ENCODE results near the gene NOS1AP.
"Not testable (repeated sequence)": the region's sequence is repeated elsewhere in the genome, so short reads cannot be mapped to it uniquely, and the experiment has no call there.

The NOS1AP gene

DNA sequence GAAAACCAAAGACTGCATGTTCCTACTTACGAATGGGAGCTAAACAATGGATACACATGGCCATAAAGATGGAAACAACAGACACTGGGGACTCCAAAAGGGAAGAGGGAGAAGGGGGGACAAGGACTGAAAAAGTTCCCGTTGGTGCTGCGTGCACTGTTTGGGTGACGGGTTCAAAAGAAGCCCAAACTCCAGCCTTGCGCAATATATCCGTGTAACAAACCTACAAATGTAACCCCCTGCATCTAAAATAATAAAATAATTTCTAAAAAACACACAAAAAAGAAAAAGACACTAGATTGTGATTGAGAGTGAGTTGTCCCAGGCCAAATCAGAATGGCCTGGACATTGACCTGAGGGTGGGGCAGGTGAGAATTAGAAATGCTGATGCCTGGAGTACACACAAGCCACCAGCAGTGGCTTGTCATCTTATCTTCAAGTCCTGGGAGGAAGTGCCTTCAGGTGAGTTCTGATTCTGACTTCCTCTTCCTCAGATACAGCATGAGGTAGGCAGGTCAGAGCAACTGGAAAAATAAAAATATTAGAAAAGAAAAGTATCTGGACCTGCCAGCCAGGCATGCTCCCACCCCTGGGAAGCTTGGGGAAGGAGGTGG lies 252.4 kb downstream of the NOS1AP start:
- in situ Hi-C loops (cut with MboI; ENCODE audit: low sequenced_read_pairs) = no loop called here

- in situ Hi-C loops (cut with MboI; ENCODE audit: low sequenced_read_pairs) = no loop called here
Observed at GRCh38 chr1:162323023-162323422, 253.5 kb downstream of the NOS1AP start.

DNA sequence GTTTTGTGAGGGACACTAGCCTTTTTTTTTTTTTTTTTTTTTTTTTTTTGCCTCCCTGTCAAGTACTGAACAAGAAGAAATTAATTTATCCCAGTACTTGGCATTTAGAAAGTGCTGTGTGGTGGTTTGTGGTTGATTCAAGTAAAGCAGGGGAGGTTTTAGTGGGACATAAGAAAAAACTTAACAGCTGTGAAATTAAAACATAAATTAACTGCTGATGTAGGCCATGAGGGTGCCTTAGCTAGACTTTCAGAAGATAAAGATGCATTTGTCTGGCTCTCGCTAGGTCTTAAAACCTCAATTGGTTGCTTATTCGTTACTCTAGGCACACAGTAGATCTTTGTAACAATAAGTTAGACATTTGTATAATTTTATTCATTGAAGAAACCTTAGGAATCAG lies 254.9 kb downstream of the NOS1AP start:
- in situ Hi-C loops (cut with MboI; ENCODE audit: low sequenced_read_pairs) = no loop called here

DNA sequence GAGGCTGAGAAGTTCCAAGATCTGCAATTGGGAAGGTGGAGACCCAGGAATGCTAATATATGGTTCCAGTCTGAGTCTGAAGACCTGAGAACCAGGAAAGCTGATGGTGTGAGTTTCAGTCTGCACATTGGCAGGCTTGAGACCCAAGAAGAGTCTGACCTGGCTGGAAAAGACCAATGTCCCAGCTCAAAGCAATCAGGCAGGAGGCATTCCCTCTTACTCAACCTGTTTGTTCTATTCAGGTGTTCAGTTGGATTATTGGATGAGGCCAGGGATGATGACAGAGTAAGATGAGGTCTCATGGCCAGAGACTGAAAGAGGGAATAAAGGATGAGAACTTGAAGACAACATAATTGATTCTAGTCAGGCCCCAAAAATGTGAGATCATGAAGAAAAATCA lies 257.1 kb downstream of the NOS1AP start:
- in situ Hi-C loops (cut with MboI; ENCODE audit: low sequenced_read_pairs) = no loop called here

- in situ Hi-C loops (cut with MboI; ENCODE audit: low sequenced_read_pairs) = no loop called here
Observed at GRCh38 chr1:162327144-162327787, 257.8 kb downstream of the NOS1AP start.

DNA sequence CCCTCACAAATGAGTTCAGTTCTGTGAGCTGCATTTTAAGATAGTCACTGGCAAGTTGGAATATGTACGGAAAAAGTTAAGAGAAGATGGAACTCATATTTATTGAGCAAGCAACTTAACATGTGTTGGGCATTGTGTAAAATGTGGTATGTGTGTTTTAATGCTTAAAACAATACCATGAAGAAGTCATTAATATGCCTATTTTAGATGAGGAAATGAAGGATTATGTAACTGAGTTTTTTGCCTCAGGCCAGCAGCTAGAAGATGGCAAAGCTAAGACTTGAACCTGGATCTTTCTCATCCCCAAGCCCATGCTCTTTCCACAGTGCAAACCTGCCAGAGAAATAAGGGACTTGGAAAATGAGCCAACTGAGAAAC lies 258.3 kb downstream of the NOS1AP start:
- in situ Hi-C loops (cut with MboI; ENCODE audit: low sequenced_read_pairs) = no loop called here

DNA sequence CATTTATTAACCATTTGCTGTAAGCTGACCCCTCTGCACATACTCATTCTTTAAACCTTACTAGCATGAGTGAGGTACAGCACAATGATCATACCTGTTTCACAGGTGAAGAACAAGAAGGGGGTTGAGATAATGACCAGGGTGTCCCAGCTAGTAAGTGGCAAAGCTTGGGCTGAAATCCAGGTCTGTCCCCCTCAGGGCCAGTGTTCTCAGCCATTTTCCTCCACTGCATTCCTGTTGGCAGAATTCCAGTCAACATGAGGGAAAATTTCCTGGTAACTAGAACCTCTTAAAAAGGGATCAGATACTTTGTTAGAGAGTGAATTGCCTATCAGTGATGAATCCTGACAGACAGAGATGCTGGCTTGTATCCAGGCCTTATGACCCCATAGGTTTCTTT lies 259.0 kb downstream of the NOS1AP start:
- in situ Hi-C loops (cut with MboI; ENCODE audit: low sequenced_read_pairs) = no loop called here

- in situ Hi-C loops (cut with MboI; ENCODE audit: low sequenced_read_pairs) = no loop called here
Observed at GRCh38 chr1:162329826-162330225, 260.3 kb downstream of the NOS1AP start.

- in situ Hi-C loops (cut with MboI; ENCODE audit: low sequenced_read_pairs) = no loop called here
Observed at GRCh38 chr1:162333991-162334390, 264.5 kb downstream of the NOS1AP start.

DNA sequence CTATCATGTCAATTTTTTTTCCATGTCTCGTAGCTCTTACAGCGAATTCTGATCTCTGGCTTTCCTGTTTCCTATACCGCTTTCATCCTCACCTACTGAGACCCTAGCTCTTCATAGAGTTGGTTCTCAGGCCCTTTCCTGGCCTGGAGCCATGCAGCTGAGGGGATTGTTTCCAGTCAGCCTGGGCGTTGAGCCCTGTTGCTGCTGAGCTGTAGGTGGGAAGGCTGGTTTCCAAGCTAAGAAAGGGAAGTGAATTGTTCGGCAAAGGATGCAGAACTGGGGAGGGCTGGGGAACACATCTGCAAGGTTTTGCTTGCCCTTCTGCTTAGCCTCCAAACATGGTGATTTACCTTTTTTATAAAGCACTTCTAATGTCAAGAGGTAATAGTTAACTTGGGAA lies 265.6 kb downstream of the NOS1AP start:
- in situ Hi-C loops (cut with MboI; ENCODE audit: low sequenced_read_pairs) = no loop called here

DNA sequence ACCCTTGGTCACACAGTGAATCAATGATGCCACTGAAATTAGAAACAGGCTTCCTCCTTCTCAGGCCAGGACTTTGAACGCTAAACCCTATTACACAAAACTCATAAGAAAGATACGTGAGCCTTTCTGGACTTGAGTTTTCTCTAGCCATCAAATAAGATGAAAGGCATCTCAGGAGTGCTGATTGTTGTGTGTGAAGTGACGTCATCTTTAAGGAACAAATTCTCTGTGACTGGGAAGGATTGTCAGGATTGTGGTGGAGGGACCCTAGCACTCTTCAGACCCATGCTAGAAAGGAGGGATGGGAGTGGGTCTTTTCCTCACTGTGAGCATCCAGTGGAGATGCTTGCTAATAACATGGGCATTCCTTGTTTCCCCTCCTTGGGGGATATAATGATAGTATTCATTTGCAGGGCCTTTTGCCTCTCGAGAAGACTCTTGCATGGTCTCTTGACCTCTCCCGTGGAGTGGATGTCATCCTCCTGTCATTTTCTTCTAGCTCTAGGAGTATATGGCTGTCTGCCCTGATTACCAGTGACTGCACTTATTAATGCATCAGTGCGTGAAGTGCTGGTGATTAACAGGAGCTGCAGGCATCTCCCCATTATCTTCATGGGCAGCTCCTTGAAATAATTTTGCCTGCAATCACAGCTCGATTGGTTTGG lies 267.3 kb downstream of the NOS1AP start:
- in situ Hi-C loops (cut with MboI; ENCODE audit: low sequenced_read_pairs) = no loop called here

GRCh38 chr1:162342452-162342983 lies 273.0 kb downstream of the NOS1AP start:
- in situ Hi-C loops (cut with MboI; ENCODE audit: low sequenced_read_pairs) = no loop called here

GRCh38 chr1:162343470-162343869 lies 274.0 kb downstream of the NOS1AP start:
- in situ Hi-C loops (cut with MboI; ENCODE audit: low sequenced_read_pairs) = no loop called here

- in situ Hi-C loops (cut with MboI; ENCODE audit: low sequenced_read_pairs) = no loop called here
Observed at GRCh38 chr1:162347281-162347680, 277.8 kb downstream of the NOS1AP start.

DNA sequence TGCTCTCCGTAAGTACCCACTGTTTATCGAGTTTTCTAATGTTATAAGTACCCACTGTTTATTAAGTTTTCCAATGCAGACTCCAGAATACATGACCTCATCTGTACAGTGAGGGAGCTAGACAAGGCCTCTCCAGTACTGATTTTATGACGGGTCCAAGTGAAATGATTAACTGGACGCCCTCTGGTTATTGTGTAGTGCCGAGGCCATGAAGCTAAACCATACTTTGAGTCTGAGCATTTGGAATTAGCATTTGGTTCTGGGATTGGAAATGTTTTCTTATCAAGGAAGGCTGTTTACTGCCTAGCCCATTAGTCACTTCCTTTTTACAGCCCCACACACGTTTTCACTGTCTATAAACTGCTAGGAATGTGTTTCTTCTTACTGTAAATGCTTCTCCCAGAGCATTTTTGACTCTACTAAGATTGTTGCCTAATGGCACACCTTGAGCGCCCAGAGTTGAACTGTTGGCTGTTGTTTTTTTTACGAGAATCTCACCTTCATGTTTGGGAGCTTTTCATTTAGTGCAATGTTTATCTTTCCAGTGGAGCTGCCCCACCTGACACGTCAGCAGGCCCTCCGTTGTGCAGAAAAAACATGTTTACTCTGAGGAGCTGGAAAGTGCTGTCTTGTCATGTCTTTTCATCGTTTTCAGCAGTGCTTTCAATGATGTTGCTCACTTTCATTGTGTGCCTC lies 280.3 kb downstream of the NOS1AP start:
- in situ Hi-C loops (cut with MboI; ENCODE audit: low sequenced_read_pairs) = no loop called here

DNA sequence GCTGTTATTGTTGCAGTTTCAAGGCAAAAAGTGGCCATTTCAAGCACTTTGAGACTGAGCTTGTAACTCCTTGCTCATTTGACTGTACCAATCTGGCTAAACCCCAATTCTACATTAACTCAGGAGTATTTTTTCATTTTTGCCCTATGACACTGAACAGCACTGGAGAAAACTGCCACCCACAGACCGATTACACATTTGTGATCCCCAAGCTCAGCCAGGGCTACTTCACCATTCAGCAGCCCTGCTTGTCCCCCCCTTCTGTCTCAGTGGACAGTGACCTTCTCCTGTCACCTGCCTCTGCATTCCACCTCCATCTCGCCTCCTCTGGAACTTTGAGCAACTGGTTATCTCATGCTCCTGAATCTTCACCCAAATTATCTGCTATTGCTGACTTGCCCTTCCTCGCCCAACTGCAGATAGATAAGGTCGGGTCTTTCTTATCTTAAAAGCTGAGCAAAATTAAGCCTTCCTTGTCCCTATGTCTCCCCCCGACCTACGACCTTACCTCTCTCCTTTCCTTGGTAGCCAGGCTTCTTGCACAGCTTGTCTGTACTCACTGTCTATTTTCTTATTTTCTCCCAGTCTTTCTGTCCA lies 281.9 kb downstream of the NOS1AP start:
- in situ Hi-C loops (cut with MboI; ENCODE audit: low sequenced_read_pairs) = no loop called here

- in situ Hi-C loops (cut with MboI; ENCODE audit: low sequenced_read_pairs) = not testable (repeated sequence)
Observed at GRCh38 chr1:162351874-162352273, 282.4 kb downstream of the NOS1AP start.

DNA sequence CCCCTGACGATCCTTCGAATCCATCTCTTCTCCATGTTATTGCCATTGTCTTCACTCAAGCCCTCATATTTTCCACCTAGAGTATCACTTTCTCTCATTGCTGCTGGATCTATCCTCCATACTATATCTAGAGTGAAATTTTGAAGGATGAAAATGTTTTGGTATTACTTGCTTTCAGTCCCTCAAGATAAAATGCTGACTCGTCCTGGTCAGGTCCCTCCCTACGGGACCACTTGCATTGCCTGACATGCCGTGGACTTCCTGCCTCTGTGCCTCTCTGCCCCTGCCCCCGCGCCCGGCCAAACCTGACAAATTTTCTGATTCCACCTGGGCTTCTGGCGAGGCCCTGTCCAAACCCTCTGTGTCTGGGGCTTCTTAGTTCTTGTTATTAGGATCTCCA lies 283.6 kb downstream of the NOS1AP start:
- in situ Hi-C loops (cut with MboI; ENCODE audit: low sequenced_read_pairs) = no loop called here

- in situ Hi-C loops (cut with MboI; ENCODE audit: low sequenced_read_pairs) = no loop called here
Observed at GRCh38 chr1:162353702-162354101, 284.2 kb downstream of the NOS1AP start.

GRCh38 chr1:162357681-162358266 lies 288.3 kb downstream of the NOS1AP start:
- in situ Hi-C loops (cut with MboI; ENCODE audit: low sequenced_read_pairs) = no loop called here

DNA sequence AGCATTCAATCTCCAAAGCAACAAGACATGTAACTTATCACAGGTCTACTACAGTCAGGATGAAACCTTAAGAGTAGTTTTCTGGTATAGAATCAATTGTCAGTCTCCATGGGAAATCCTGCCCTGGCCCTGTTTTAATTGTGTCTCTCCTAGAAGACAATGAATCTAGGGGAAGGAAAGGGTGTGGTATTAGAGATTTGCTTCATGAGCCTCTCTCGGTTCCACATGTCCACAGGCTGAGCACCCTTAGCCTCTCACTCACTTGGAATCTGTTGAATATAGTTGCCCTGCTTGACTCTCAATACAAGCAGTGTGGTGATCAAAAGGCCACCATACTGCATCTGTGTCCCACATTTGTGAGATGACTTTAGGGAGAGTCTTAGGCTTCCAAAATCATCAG lies 289.4 kb downstream of the NOS1AP start:
- in situ Hi-C loops (cut with MboI; ENCODE audit: low sequenced_read_pairs) = no loop called here

Measured in HL-60/S4 treated with retinoic acid at 250 ng/mL for 4 days and 3 days (cell line).